ENCODE results near the gene JUN.

The JUN gene

GRCh38 chr1:58773406-58773840 lies 10.4 kb downstream of the JUN start (continued):
- TF ChIP-seq, protein P1, sequence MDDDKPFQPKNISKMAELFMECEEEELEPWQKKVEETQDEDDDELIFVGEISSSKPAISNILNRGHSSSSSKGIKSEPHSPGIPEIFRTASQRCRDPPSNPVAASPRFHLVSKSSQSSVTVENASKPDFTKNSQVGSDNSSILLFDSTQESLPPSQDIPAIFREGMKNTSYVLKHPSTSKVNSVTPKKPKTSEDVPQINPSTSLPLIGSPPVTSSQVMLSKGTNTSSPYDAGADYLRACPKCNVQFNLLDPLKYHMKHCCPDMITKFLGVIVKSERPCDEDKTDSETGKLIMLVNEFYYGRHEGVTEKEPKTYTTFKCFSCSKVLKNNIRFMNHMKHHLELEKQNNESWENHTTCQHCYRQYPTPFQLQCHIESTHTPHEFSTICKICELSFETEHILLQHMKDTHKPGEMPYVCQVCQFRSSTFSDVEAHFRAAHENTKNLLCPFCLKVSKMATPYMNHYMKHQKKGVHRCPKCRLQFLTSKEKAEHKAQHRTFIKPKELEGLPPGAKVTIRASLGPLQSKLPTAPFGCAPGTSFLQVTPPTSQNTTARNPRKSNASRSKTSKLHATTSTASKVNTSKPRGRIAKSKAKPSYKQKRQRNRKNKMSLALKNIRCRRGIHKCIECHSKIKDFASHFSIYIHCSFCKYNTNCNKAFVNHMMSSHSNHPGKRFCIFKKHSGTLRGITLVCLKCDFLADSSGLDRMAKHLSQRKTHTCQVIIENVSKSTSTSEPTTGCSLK (tag by site-specific recombination; IDR thresholded peaks at IDR 0.05), result no peak
- peak; percentile 43; the same call in 1 of the 2 replicates for TF ChIP-seq ZBTB8A (tag by site-specific recombination; IDR thresholded peaks at IDR 0.05)
- peak; percentile 66; the same call in 1 of the 2 replicates for TF ChIP-seq ZNF2 (tag by site-specific recombination; IDR thresholded peaks at IDR 0.05)
- TF ChIP-seq, protein P2, sequence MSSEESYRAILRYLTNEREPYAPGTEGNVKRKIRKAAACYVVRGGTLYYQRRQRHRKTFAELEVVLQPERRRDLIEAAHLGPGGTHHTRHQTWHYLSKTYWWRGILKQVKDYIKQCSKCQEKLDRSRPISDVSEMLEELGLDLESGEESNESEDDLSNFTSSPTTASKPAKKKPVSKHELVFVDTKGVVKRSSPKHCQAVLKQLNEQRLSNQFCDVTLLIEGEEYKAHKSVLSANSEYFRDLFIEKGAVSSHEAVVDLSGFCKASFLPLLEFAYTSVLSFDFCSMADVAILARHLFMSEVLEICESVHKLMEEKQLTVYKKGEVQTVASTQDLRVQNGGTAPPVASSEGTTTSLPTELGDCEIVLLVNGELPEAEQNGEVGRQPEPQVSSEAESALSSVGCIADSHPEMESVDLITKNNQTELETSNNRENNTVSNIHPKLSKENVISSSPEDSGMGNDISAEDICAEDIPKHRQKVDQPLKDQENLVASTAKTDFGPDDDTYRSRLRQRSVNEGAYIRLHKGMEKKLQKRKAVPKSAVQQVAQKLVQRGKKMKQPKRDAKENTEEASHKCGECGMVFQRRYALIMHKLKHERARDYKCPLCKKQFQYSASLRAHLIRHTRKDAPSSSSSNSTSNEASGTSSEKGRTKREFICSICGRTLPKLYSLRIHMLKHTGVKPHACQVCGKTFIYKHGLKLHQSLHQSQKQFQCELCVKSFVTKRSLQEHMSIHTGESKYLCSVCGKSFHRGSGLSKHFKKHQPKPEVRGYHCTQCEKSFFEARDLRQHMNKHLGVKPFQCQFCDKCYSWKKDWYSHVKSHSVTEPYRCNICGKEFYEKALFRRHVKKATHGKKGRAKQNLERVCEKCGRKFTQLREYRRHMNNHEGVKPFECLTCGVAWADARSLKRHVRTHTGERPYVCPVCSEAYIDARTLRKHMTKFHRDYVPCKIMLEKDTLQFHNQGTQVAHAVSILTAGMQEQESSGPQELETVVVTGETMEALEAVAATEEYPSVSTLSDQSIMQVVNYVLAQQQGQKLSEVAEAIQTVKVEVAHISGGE (tag by site-specific recombination; conservative IDR thresholded peaks at IDR 0.05; ENCODE audit: low read depth), result 0 out of 2 replicates have a peak, but pooled peaks have one; percentile 11
- peak; percentile 18; the same call in 1 of the 2 replicates for TF ChIP-seq ZIC2 (tag by site-specific recombination; IDR thresholded peaks at IDR 0.05)
- no peak for TF ChIP-seq ZBTB21 (tag by site-specific recombination; IDR thresholded peaks at IDR 0.05)
- peak; percentile 27; the same call in 1 of the 2 replicates for TF ChIP-seq ZNF629 (tag by site-specific recombination; IDR thresholded peaks at IDR 0.05)

- no peak overlapping the region for H3K4me3 ChIP-seq (ENCODE audit: low read depth, low read length)
- ChIA-PET CTCF (interaction anchor here (0.6 to 1.7 kb wide), 8 partner anchors 9 to 989 kb away, joined by 3 to 17 read pairs (median 4); no protein-coding TSS in a partner anchor), POLR2A (no interaction called here)
- no peak overlapping the region for H3K27ac ChIP-seq (ENCODE audit: extremely low read depth, low read depth, low read length)
- TF ChIP-seq EGR2 (tag by site-specific recombination; IDR thresholded peaks at IDR 0.05; ENCODE audit: low read depth) (no peak), SP3 (tag by site-specific recombination; IDR thresholded peaks at IDR 0.05) (no peak), ZXDB (tag by site-specific recombination; IDR thresholded peaks at IDR 0.05) (no peak), ZNF354C (tag by site-specific recombination; IDR thresholded peaks at IDR 0.05; ENCODE audit: borderline replicate concordance, low read depth) (no peak), ZSCAN30 (tag by site-specific recombination; IDR thresholded peaks at IDR 0.05) (no peak), GLI2 (tag by site-specific recombination; IDR thresholded peaks at IDR 0.05; ENCODE audit: borderline replicate concordance, low read depth) (no peak), ZNF324 (tag by site-specific recombination; IDR thresholded peaks at IDR 0.05) (no peak), ZFHX2 (tag by site-specific recombination; conservative IDR thresholded peaks at IDR 0.05) (no peak), SETDB1 (IDR thresholded peaks at IDR 0.05; ENCODE audit: insufficient read length, low read length) (no peak), ZNF121 (tag by site-specific recombination; IDR thresholded peaks at IDR 0.05) (no peak), ZNF433 (tag by site-specific recombination; IDR thresholded peaks at IDR 0.05; ENCODE audit: low read depth) (no peak)
- TF ChIP-seq, protein P3, sequence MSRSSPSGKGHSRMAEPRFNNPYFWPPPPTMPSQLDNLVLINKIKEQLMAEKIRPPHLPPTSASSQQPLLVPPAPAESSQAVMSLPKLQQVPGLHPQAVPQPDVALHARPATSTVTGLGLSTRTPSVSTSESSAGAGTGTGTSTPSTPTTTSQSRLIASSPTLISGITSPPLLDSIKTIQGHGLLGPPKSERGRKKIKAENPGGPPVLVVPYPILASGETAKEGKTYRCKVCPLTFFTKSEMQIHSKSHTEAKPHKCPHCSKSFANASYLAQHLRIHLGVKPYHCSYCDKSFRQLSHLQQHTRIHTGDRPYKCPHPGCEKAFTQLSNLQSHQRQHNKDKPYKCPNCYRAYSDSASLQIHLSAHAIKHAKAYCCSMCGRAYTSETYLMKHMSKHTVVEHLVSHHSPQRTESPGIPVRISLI (tag by site-specific recombination; IDR thresholded peaks at IDR 0.05), result no peak
- no peaks in the 10 kb centered on the region for H3K9me3 ChIP-seq (ENCODE audit: control insufficient read depth, insufficient read depth, low read depth, low read length)
- H3K4me1 ChIP-seq (ENCODE audit: control insufficient read depth, insufficient read depth, low read length), result no peaks in the 10 kb centered on the region
- H3K36me3 ChIP-seq (ENCODE audit: control insufficient read depth in 2 of 2, insufficient read depth in 1 of 2, low read length in 2 of 2), result no peaks in the 10 kb centered on the region
Measured at GRCh38 chr1:58769809-58770320, 14.0 kb downstream of the JUN start.
